NB4 (cell line): ENCODE results near the gene AHDC1.

Experiments
- DNase-seq: peaks from one replicate; pipeline ENCODE4 v3.0.0; 2010; ENCODE audit warnings: low read depth
- H3K4me3 ChIP-seq: one replicate; pipeline ENCODE4 v1.5.1; 2011; ENCODE audit warnings: mild to moderate bottlenecking, low read depth, low read length, moderate library complexity
- MYC ChIP-seq: IDR thresholded peaks from 2 replicates; pipeline ENCODE4 v1.6.1; 2011; ENCODE audit warnings: low read depth, low read length
- POLR2A ChIP-seq: IDR thresholded peaks from 2 replicates; pipeline ENCODE4 v1.6.1; 2011; ENCODE audit warnings: mild to moderate bottlenecking; ENCODE audit not compliant: insufficient read length; ENCODE audit errors: extremely low read depth
- TF ChIP-seq, protein P1 (sequence below): IDR thresholded peaks from 2 replicates; pipeline ENCODE4 v1.6.1; 2011; ENCODE audit warnings: low read depth, low read length
- TF ChIP-seq, protein P2 (sequence below): IDR thresholded peaks from one replicate; pipeline ENCODE4 v1.5.1; 2012; ENCODE audit warnings: low read depth, low read length

AHDC1 gene

DNA sequence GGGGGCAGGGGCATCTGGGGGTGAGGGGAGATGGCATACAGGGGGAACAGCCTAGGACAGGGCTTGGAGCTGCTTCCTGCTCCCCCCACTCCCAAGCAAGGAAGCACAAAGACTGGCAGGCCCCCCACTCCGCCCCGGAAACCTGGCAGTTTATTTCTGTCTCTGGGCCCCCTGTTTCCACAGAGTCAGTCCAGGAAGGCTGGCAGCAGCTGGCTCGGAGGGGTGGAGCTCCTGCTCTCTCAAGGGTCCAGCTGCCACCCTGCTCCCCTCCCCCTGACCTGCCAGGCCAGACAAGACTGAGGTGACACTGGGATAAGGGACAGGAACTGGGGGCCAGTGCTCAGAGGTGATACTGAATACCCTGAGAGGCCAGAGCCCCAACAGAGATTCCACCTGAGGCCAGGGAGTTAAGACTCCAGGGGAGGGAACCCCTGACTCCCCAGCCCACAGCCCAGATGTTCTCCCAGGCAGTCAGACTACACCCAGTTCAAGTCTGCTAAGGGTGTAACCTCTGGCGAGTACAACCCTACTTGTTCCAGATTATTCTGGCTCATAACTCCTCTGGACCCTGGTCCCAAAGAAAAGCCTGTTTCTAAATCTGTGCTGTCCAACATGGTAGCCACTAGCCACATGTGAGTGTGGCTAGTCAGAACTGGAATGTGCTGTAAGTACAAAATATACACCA, 26.3 kb downstream of the AHDC1 start:
- no peak overlapping the region for H3K4me3 ChIP-seq
- no peak for TF ChIP-seq POLR2A
- TF ChIP-seq, protein P1, sequence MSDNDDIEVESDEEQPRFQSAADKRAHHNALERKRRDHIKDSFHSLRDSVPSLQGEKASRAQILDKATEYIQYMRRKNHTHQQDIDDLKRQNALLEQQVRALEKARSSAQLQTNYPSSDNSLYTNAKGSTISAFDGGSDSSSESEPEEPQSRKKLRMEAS = no peak
- no peak for TF ChIP-seq MYC
- TF ChIP-seq, protein P2, sequence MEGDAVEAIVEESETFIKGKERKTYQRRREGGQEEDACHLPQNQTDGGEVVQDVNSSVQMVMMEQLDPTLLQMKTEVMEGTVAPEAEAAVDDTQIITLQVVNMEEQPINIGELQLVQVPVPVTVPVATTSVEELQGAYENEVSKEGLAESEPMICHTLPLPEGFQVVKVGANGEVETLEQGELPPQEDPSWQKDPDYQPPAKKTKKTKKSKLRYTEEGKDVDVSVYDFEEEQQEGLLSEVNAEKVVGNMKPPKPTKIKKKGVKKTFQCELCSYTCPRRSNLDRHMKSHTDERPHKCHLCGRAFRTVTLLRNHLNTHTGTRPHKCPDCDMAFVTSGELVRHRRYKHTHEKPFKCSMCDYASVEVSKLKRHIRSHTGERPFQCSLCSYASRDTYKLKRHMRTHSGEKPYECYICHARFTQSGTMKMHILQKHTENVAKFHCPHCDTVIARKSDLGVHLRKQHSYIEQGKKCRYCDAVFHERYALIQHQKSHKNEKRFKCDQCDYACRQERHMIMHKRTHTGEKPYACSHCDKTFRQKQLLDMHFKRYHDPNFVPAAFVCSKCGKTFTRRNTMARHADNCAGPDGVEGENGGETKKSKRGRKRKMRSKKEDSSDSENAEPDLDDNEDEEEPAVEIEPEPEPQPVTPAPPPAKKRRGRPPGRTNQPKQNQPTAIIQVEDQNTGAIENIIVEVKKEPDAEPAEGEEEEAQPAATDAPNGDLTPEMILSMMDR = no peak
- no peak for DNase-seq

DNA sequence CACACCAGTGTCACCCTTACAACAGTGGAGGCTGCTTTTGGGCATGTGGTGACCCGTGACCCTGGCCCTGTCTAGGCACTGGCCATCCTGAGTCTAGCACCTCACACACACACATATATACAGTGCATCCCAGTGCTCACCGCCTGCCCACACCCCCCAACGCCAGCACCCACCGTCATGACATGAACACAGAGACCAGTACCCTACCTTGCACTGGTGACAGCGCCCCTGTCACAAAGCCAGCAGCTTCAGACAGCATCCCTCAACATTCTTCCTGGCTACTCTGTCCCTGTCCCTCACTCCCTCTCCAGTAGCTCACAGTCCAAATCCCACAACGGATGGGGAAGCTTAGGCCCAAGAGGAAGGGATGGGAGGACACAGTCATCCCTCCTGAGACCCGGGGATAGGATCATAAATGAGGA, 27.1 kb downstream of the AHDC1 start:
- DNase-seq = no peak
- TF ChIP-seq, protein P1 = no peak
- TF ChIP-seq, protein P2 = no peak
- TF ChIP-seq MYC (no peak), POLR2A (no peak)
- no peak overlapping the region for H3K4me3 ChIP-seq

DNA sequence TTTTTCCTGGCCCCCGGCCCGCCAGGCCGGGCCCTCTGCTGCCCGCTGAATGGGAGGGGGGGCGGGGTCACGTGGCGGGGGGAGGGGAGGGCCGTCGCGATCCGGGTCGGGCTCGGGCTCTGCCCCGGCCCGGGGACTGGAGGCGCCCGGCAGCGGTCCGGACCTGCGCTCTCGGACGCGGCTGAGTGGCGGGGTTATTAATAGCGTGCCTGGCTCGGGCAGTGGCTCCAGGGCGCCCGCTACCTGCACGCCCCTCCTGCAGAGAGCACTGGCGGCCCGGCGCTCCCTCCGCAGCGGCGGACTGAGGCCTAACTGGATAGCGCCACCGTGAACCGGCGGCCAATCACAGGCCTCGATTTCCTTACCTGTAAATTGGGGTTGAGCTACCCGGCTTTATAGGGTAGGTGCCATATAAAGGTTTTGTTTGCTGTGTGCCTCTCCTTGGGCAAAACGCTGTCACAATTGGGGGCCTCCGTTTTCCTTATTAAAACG, 28.1 kb downstream of the AHDC1 start:
- no peak overlapping the region for H3K4me3 ChIP-seq
- DNase-seq = no peak
- TF ChIP-seq, protein P2 = no peak
- TF ChIP-seq POLR2A (no peak), MYC (no peak)
- TF ChIP-seq, protein P1 = no peak

DNA sequence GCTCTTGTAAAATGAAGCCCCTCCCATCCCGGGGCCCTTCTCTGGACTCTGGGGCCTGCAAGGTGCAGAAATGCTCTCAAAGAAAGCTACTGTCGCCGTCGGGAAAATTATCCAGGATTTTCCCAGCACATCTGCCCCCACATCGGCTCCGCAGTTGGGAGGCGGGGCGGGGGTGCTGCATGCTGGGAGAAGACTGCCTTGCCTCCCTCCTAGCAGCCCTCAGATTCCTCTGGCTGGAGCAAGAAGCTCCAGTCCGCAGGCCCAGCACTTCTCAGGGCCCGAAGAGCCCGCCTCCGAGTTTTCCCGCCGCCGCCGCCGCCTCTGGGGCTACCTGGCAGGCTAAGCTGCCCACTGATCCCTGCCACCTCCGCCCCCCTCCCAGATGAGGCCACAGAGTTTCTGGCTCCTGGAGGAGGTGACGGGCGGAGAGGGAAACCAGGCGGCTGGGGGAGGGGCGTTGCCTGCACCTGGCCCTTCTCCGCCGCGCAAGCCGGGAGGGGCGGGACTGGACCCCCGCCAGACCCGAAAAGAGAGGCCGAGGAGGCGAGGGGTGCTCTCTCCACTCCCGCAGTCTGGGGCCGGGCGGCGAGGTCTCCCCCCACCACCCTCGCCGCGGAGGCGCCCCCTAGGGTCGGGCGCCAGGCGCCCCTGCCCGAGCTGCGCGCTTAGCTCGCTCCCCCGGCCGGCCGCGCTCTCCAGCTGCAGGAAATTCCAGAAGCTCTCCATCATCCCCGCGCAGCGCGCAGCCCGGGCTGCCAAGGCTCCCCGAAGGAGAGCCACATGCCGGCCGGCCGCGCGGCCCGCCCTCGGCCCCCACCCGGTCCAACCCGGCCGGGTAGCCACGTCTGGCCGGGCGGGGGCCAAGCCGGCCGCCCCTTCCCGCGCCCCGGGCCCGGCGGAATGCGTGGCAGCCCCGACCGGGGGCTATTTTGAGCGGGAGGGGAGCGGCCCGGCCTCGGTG, 28.8 kb downstream of the AHDC1 start:
- H3K4me3 ChIP-seq = no peak overlapping the region
- TF ChIP-seq, protein P2 = no peak
- DNase-seq = no peak

DNA sequence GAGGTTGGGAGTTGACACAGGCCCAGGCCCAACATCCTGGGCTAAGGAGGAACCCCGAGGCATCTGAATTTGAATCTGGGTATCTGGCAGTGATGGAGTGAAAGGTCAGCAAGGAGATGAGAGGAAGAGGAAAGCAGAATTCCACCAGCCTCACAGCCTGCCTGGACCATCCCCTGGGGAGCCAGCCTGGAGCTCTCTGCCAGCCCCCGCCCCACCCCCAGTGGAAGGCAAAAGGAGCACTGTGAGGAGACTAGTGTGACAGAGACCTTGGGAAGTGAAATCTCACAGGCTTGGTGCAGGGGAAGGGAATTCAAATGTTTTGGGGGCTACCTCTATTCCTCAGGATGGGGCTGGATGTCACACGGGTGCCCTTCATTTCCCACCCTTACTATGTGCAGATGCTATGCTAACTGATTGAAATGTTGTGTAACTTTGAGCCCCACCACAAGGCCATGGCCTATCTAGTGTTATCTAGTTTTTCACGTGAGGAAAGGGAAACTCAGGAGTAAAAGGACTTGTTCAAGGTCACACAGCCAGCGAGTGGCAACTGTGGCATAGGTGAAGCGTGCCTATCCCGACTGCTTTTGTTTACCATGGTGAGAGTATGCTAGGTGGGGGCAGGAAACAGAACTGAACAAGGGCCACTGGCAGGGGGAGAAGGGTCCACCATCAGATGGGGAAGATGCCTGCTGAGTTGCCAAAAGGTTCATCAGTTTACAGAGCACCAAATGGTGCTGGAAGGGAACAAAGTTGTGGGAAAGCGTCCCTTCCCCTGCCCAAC, 29.8 kb downstream of the AHDC1 start:
- no peak overlapping the region for H3K4me3 ChIP-seq
- DNase-seq = no peak
- TF ChIP-seq MYC = no peak
- TF ChIP-seq, protein P2 = no peak
- TF ChIP-seq, protein P1 = no peak
- no peak for TF ChIP-seq POLR2A
